ENCODE results near the gene STUB1.

DNA sequence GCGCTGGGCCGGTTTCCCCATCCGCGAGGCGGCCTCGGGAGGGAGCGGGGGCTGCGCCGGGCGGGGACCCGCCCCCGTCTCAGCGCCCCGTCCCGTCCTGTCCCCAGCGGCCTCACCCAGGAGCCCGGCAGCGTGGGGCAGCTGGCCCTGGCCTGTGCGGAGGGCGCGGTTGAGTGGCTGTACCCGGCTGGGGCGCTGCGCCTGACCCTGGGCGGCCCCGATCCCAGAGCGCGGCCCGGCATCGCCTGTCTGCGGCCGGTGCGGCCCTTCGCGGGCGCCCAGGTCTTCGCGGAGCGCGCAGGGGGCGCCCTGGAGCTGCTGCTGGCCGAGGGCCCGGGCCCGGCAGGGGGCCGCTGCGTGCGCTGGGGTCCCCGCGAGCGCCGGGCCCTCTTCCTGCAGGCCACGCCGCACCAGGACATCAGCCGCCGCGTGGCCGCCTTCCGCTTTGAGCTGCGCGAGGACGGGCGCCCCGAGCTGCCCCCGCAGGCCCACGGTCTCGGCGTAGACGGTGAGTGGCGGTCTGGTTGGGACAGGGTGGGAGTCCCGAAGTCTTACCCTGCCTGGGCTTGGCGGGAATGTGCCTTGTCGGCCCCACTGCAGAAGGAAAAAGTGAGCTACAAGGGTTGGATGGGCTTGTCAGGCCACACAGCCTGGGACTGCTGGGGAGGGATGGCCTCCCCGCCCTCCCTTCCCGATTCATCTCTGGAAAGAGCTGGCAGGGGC lies 35.4 kb downstream of the STUB1 start:
- TF ChIP-seq, protein P1, sequence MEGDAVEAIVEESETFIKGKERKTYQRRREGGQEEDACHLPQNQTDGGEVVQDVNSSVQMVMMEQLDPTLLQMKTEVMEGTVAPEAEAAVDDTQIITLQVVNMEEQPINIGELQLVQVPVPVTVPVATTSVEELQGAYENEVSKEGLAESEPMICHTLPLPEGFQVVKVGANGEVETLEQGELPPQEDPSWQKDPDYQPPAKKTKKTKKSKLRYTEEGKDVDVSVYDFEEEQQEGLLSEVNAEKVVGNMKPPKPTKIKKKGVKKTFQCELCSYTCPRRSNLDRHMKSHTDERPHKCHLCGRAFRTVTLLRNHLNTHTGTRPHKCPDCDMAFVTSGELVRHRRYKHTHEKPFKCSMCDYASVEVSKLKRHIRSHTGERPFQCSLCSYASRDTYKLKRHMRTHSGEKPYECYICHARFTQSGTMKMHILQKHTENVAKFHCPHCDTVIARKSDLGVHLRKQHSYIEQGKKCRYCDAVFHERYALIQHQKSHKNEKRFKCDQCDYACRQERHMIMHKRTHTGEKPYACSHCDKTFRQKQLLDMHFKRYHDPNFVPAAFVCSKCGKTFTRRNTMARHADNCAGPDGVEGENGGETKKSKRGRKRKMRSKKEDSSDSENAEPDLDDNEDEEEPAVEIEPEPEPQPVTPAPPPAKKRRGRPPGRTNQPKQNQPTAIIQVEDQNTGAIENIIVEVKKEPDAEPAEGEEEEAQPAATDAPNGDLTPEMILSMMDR (IDR thresholded peaks at IDR 0.05; ENCODE audit: low read depth, low read length) = no peak
- no peak for TF ChIP-seq POLR2A (IDR thresholded peaks at IDR 0.05; ENCODE audit: extremely low read depth, insufficient read length)

All from NB4 (cell line).